H1 (cell line): Measurements from ENCODE around the gene SLC18A3. TPM values are rescaled to one million over a fixed set of nuclear protein-coding genes. Genes with fewer than 3 reads are reported as not detected.

ENCODE experiments used
- CTCF ChIA-PET: fragments of 300-600 bp; sonication (Branson Sonifier 250); formaldehyde crosslinking; loops from one replicate; lab custom pipeline; 2021; ENCODE audit not compliant: partially characterized antibody; lab: Charles Lee
- POLR2A ChIA-PET: fragments of 300-600 bp; sonication (Branson Sonifier 250); formaldehyde crosslinking; loops from one replicate; lab custom pipeline; 2021; ENCODE audit warnings: inconsistent platforms; ENCODE audit not compliant: partially characterized antibody; lab: Charles Lee
- DNase-seq, 2 experiments: peaks; one replicate each; pipeline versions ENCODE4 v3.0.0 to v3.0.0-alpha.2; 2010 to 2022; ENCODE audit warnings: low spot score in 2 of 2, low read depth in 1 of 2, mixed read lengths in 1 of 2
- FAIRE-seq: peaks from 2 replicates; lab custom pipeline; 2011; peaks lifted over from hg19 to GRCh38; lab: Jason Lieb, UNC
- H2AFZ ChIP-seq: 2 replicates; pipeline ENCODE4 v1.8.1; 2012; ENCODE audit warnings: low read length, inconsistent platforms
- H2AK5ac ChIP-seq: 2 replicates; pipeline ENCODE4 v1.6.1; 2013; ENCODE audit warnings: low read depth, low read length
- H2BK120ac ChIP-seq: replicated peaks from 2 replicates; pipeline ENCODE3; 2013; ENCODE audit warnings: low read depth, low read length, inconsistent platforms
- H2BK12ac ChIP-seq: 2 replicates; pipeline ENCODE4 v1.6.1; 2013; ENCODE audit warnings: low read depth, low read length
- H2BK15ac ChIP-seq: 2 replicates; pipeline ENCODE4 v1.6.1; 2013; ENCODE audit warnings: low read length
- H2BK20ac ChIP-seq: 2 replicates; pipeline ENCODE4 v1.6.1; 2013; ENCODE audit warnings: low read length
- H2BK5ac ChIP-seq: 2 replicates; pipeline ENCODE4 v1.6.1; 2013; ENCODE audit warnings: low read depth, low read length
- H3K14ac ChIP-seq: 2 replicates; pipeline ENCODE4 v1.6.1; 2013; ENCODE audit warnings: inconsistent platforms; ENCODE audit not compliant: insufficient read length
- H3K18ac ChIP-seq: 2 replicates; pipeline ENCODE4 v1.6.1; 2013; ENCODE audit warnings: low read length; ENCODE audit errors: extremely low read depth
- H3K23ac ChIP-seq: 2 replicates; pipeline ENCODE4 v1.6.1; 2013; ENCODE audit warnings: inconsistent platforms; ENCODE audit not compliant: insufficient read length
- H3K23me2 ChIP-seq: 2 replicates; pipeline ENCODE4 v1.6.1; 2013; ENCODE audit warnings: low read depth, low read length
- H3K27ac ChIP-seq: 2 replicates; pipeline ENCODE4 v1.6.1; 2011; ENCODE audit warnings: low read depth, low read length, inconsistent platforms
- H3K27me3 ChIP-seq, 4 experiments: replicated peaks in 1 of 4; 1 replicate in 1 of 4; 2 replicates in 3 of 4; pipeline versions ENCODE4 v1.6.1 to v1.8.1; 2011 to 2013; ENCODE audit warnings: low read length in 3 of 4, mild to moderate bottlenecking in 3 of 4, inconsistent platforms in 2 of 4, mixed read lengths in 2 of 4, moderate library complexity in 1 of 4; ENCODE audit not compliant: control insufficient read depth in 3 of 4, insufficient read depth in 3 of 4; ENCODE audit errors: extremely low read depth in 1 of 4
- H3K36me3 ChIP-seq, 4 experiments: 2 replicates each; pipeline versions ENCODE4 v1.6.1 to v1.8.1; 2011 to 2013; ENCODE audit warnings: mild to moderate bottlenecking in 4 of 4, low read length in 3 of 4, moderate library complexity in 2 of 4, control low read depth in 1 of 4, inconsistent platforms in 1 of 4; ENCODE audit not compliant: insufficient read depth in 4 of 4, control insufficient read depth in 2 of 4
- H3K4ac ChIP-seq: replicated peaks from 2 replicates; pipeline ENCODE3; 2013; ENCODE audit warnings: low read length, low read depth, mixed read lengths, inconsistent platforms; ENCODE audit not compliant: insufficient read length
- H3K4me1 ChIP-seq, 4 experiments: replicated peaks in 1 of 4; 1 replicate in 1 of 4; 2 replicates in 3 of 4; pipeline versions ENCODE4 v1.6.1 to v1.8.1; 2011 to 2013; ENCODE audit warnings: low read length in 3 of 4, inconsistent platforms in 2 of 4, mixed read lengths in 1 of 4; ENCODE audit not compliant: insufficient read depth in 4 of 4, control insufficient read depth in 3 of 4
- H3K4me2 ChIP-seq, 2 experiments: 2 replicates each; pipeline versions ENCODE4 v1.6.1 to v1.8.1; 2011 to 2013; ENCODE audit warnings: low read depth in 2 of 2, low read length in 2 of 2, control low read depth in 1 of 2, inconsistent platforms in 1 of 2, mild to moderate bottlenecking in 1 of 2; ENCODE audit not compliant: insufficient read depth in 1 of 2
- H3K4me3 ChIP-seq, 4 experiments: fragments of 200-600, 300-600 bp in 1 of 4; sonication (generic), shearing (Covaris generic), sonication (Bioruptor Twin) in 1 of 4; 2 replicates each; pipeline versions ENCODE4 v1.5.1 to v1.8.1; 2011 to 2016; ENCODE audit warnings: low read length in 4 of 4, low read depth in 3 of 4, control low read depth in 2 of 4, inconsistent platforms in 2 of 4, mild to moderate bottlenecking in 2 of 4, mixed read lengths in 1 of 4, moderate library complexity in 1 of 4; ENCODE audit not compliant: insufficient read depth in 2 of 4; ENCODE audit errors: extremely low read depth in 1 of 4
- H3K56ac ChIP-seq: replicated peaks from 2 replicates; pipeline ENCODE3; 2013; ENCODE audit warnings: low read depth, mild to moderate bottlenecking, mixed read lengths, low read length, inconsistent platforms; ENCODE audit not compliant: insufficient read length
- H3K79me1 ChIP-seq: 2 replicates; pipeline ENCODE4 v1.6.1; 2013; ENCODE audit warnings: low read depth, low read length, control low read depth
- H3K79me2 ChIP-seq, 2 experiments: 2 replicates each; pipeline versions ENCODE4 v1.6.1 to v1.8.1; 2012 to 2013; ENCODE audit warnings: low read length in 2 of 2, mild to moderate bottlenecking in 2 of 2, inconsistent platforms in 1 of 2; ENCODE audit not compliant: insufficient read depth in 2 of 2, control insufficient read depth in 1 of 2
- H3K9ac ChIP-seq, 4 experiments: replicated peaks in 1 of 4; 1 replicate in 1 of 4; 2 replicates in 3 of 4; pipeline versions ENCODE4 v1.6.1 to v1.8.1; 2011 to 2013; ENCODE audit warnings: low read depth in 3 of 4, low read length in 3 of 4, control low read depth in 2 of 4, mild to moderate bottlenecking in 2 of 4, moderate library complexity in 2 of 4, inconsistent platforms in 1 of 4; ENCODE audit errors: extremely low read depth in 1 of 4
- H3K9me3 ChIP-seq, 2 experiments: 2 replicates each; pipeline versions ENCODE4 v1.6.1 to v1.8.1; 2012 to 2013; ENCODE audit warnings: mild to moderate bottlenecking in 2 of 2, moderate library complexity in 2 of 2, control low read depth in 1 of 2, inconsistent platforms in 1 of 2, low read depth in 1 of 2, low read length in 1 of 2, mixed read lengths in 1 of 2; ENCODE audit not compliant: insufficient read depth in 2 of 2
- H4K20me1 ChIP-seq, 2 experiments: replicated peaks in 1 of 2; 2 replicates each; pipeline versions ENCODE3 to v1.8.1; 2011 to 2013; ENCODE audit warnings: inconsistent platforms in 2 of 2, low read length in 2 of 2, mild to moderate bottlenecking in 1 of 2; ENCODE audit not compliant: insufficient read depth in 2 of 2, control insufficient read depth in 1 of 2
- H4K5ac ChIP-seq: 2 replicates; pipeline ENCODE4 v1.6.1; 2013; ENCODE audit warnings: low read length, low read depth, mixed read lengths, inconsistent platforms; ENCODE audit not compliant: insufficient read length
- H4K8ac ChIP-seq: 2 replicates; pipeline ENCODE4 v1.8.0; 2013; ENCODE audit warnings: mild to moderate bottlenecking, moderate library complexity, low read length, inconsistent platforms; ENCODE audit not compliant: insufficient read depth; ENCODE audit errors: extremely low read depth
- H4K91ac ChIP-seq: replicated peaks from 2 replicates; pipeline ENCODE3; 2013; ENCODE audit warnings: low read length, mixed read lengths, inconsistent platforms; ENCODE audit not compliant: insufficient read length
- SAP30 ChIP-seq: fragments of 300-600 bp; sonication (generic); IDR thresholded peaks from 2 replicates; pipeline ENCODE4 v1.7.1; 2012; ENCODE audit warnings: low read length, moderate library complexity, mild to moderate bottlenecking, inconsistent platforms; ENCODE audit not compliant: insufficient read depth, insufficient replicate concordance
- SP1 ChIP-seq: IDR thresholded peaks from 2 replicates; pipeline ENCODE4 v1.6.1; 2011; ENCODE audit warnings: low read depth, low read length
- WGBS, 2 experiments: shearing (Covaris generic) in 1 of 2; methylation state at CpG; one replicate each; pipeline versions ENCODE4 v1.1.6 to v1.1.7; 2013 to 2015; ENCODE audit warnings: low lambda C conversion rate in 2 of 2, mixed read lengths in 2 of 2, inconsistent platforms in 1 of 2, low coverage in 1 of 2, missing lambda C conversion rate in 1 of 2; ENCODE audit not compliant: insufficient replicate concordance in 2 of 2, insufficient coverage in 1 of 2, insufficient read length in 1 of 2; ENCODE audit errors: extremely low coverage in 1 of 2, missing lambda C conversion rate in 1 of 2; 5-methylcytosine and 5-hydroxymethylcytosine counted together
- polyA plus RNA-seq, 7 experiments: library from polyadenylated mRNA; depleted of rRNA in 3 of 7; stranded (reverse) in 5 of 7; unstranded in 2 of 7; fragments of >200 nt in 5 of 7; fragments of 200-250 nt in 2 of 7; gene quantifications; 1 replicate in 5 of 7; 2 replicates in 1 of 7; 4 replicates in 1 of 7; pipeline versions ENCODE4 v1.2.1 to v1.2.3, GENCODE V29; 2011 to 2013; ENCODE audit warnings: missing spikeins in 2 of 7, mixed read lengths in 2 of 7
- total RNA-seq: library from RNA; stranded (reverse); fragmentation: NEBNext Ultra II Directional; extraction: Animal tissue kit (Norgen Biotek cat#: 25700); gene quantifications from 2 replicates; pipeline ENCODE4 v1.2.1, GENCODE V29; 2021

Gene SLC18A3
- total and polyA plus RNA-seq, 2 of the 8 experiments (the other 6 are each of a cell fraction or from before 2014, with no cell fraction given): 0.17 TPM; not detected in 1

- no peak overlapping the region for H2AFZ ChIP-seq
- peaks cover 0 to 4% (median 0%) of the 10 kb centered on the region in 4 experiments; a peak in 2 of 7 replicates for H3K4me1 ChIP-seq
- ChIA-PET POLR2A (no interaction called here), CTCF (interaction anchor here (1.4 to 6.3 kb wide), 3 partner anchors 8 to 125 kb away, joined by 4 to 30 read pairs (median 5); no protein-coding TSS in a partner anchor)
- H3K23me2 ChIP-seq: no peaks in the 10 kb centered on the region
- no peak overlapping the region for H2BK12ac ChIP-seq
- H2BK120ac ChIP-seq: no peak overlapping the region
- H3K36me3 ChIP-seq: no peaks in the 10 kb centered on the region
- no peak overlapping the region for H2BK5ac ChIP-seq
- no peak overlapping the region for H3K4me2 ChIP-seq
- no peak overlapping the region for H3K56ac ChIP-seq
- no peak overlapping the region for H4K5ac ChIP-seq
- H3K9ac ChIP-seq: no peak overlapping the region
- no peaks in the 10 kb centered on the region for H3K79me1 ChIP-seq
- H4K91ac ChIP-seq: no peak overlapping the region
- H3K9me3 ChIP-seq: no peaks in the 10 kb centered on the region
- no peaks in the 10 kb centered on the region for H3K79me2 ChIP-seq
- no peak overlapping the region for H3K14ac ChIP-seq
- H4K8ac ChIP-seq: no peak overlapping the region
- no peak overlapping the region for H3K4me3 ChIP-seq
- DNase-seq (no peak), FAIRE-seq (no peak)
- H3K18ac ChIP-seq: no peak overlapping the region
- H4K20me1 ChIP-seq: peaks cover 0 to 2% of the 10 kb centered on the region in 2 experiments
- no peak overlapping the region for H2BK15ac ChIP-seq
- H3K23ac ChIP-seq: no peak overlapping the region
- no peak overlapping the region for H2BK20ac ChIP-seq
- no peak overlapping the region for H3K27ac ChIP-seq
- no peak for TF ChIP-seq SAP30
- TF ChIP-seq SP1: no peak
- WGBS, 2 experiments: 85% methylated on average over 4 of the region's 4 CpGs; no CpG with 5 or more reads in 1 of the 2 experiments
- H2AK5ac ChIP-seq: no peak overlapping the region
- H3K27me3 ChIP-seq: peaks cover 3 to 16% (median 11%) of the 10 kb centered on the region in 4 experiments; a peak in 6 of 7 replicates
- no peak overlapping the region for H3K4ac ChIP-seq
These were observed 9.2 kb upstream of the SLC18A3 start for GRCh38 chr10:49600781-49601400.
